HG02938 (cell line): ENCODE data around the gene LYPD8.
"Not testable (repeated sequence)": the region's sequence is repeated elsewhere in the genome, so short reads cannot be mapped to it uniquely, and the experiment has no call there.

Experiments used
- ATAC-seq: cut with Tn5 transposase; IDR thresholded peaks from one replicate; pipeline ENCODE4 v1.9.1; 2021; ENCODE audit warnings: mild to moderate bottlenecking, moderate library complexity; ENCODE audit not compliant: unreplicated experiment

Gene LYPD8, protein sequence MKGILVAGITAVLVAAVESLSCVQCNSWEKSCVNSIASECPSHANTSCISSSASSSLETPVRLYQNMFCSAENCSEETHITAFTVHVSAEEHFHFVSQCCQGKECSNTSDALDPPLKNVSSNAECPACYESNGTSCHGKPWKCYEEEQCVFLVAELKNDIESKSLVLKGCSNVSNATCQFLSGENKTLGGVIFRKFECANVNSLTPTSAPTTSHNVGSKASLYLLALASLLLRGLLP

DNA sequence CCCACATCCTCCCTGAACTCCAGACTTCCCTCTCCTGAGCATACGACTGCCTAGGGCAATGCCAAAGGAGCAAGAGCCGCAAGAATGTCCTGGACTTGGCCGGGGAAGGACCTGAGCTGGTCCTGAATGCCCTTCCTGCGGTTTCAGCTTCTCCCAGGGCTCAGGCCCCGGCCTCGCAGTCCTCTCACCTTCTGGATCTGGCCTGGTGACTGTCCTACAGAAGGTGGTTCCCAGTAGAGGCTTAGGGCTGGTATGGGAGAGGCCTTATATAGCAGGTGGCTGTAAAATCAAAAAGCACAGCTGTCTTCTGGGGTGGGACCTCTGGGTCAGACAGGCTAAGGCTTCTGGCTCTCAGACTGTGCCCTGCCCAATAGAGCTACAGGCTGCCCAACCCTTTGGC, at the start of gene LYPD8:
Gene LYPD8 (minus strand): TSS at position 243 of the 400 bp plus-strand sequence. CDS start 4,678 bp downstream, outside the sequence.
- ATAC-seq, result no peak

DNA sequence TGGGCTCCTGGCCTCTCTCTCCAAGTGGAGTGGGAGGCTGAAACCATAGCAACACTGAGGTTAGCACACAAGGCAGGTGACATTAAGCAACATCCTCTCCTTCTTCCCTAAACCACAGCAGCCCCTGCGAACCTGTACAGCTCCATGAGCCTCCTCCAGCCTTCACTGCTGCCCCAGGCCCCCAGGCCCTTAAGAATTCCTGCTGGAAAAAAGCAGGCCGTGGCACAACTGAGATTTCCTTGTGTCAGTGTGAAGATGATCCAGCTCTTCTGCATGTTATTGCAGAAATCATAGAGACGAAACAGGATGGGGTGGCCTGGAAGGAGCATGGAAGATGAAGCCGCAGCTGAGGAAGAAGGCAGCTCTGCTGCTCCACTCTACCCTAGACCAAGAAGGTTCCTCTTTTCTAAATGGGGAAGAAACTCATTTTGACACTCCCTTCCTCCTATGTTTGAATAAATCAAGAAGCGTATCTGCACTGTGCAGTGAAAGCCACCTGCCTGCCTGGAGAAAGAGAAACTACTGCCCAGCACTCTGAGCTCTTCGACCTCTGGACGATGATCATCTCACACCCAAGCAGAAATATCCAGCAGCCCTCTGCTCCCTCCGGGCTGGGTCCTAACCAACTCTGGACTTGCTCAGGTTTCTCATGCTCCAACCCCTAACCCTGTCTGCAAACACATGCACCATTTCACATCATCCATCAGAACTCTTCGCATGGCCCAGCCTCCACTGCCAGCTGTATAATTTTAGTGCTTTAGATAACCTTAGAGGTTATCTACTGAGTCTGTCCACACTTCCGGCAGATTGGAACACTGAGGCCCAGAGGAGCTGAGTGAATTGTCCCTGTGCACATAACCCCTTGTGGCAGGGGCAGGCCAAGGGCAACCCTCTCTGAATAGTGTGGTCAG, 49.5 kb upstream of the LYPD8 start:
- ATAC-seq, result peak; percentile 87

DNA sequence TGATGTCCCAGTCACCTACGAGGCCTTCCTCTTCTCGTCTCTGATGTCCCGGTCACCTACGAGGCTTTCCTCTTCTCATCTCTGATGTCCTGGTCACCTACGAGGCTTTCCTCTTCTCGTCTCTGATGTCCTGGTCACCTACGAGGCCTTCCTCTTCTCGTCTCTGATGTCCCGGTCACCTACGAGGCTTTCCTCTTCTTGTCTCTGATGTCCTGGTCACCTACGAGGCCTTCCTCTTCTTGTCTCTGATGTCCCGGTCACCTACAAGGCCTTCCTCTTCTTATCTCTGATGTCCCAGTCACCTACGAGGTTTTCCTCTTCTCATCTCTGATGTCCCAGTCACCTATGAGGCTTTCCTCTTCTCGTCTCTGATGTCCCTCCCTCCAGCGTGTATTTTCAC, 47.9 kb upstream of the LYPD8 start:
- ATAC-seq, result not testable (repeated sequence)

DNA sequence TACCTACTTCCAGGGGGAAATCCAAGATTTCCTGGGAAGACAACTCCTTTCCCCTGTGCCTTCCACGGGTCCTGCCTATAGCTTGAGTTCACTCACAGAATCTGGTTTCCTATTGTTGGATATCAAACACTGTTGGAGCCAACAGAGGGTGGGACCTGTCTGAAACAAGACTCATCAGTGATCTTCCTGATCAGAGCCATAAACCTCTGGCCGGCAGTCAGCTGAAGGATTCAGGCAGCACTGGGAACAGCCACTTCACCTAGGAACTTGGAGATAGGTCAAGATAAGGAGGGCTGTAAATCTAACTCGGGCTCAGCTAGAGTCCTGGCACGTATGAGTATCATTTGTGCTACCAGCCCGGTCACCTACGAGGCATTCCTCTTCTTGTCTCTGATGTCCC, 46.9 kb upstream of the LYPD8 start:
- ATAC-seq, result no peak

DNA sequence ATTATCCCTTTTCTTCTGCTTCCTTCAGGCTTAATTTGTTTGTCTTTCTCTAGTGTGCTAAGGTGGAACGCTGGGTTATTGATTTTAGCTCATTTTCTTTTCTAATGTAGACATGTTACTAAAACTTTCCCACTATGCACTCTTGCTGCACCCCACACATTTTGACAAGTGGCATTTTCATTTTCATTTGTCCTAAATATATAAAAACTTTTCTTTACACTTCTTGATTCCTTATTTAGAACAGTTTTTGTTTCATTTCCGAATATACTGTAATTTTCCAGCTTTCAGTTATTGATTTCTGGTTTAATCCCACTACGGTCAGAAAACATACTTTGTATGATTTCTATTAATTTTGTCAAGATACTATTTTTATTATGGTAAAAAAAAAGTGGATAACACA, 44.9 kb upstream of the LYPD8 start:
- no peak for ATAC-seq

DNA sequence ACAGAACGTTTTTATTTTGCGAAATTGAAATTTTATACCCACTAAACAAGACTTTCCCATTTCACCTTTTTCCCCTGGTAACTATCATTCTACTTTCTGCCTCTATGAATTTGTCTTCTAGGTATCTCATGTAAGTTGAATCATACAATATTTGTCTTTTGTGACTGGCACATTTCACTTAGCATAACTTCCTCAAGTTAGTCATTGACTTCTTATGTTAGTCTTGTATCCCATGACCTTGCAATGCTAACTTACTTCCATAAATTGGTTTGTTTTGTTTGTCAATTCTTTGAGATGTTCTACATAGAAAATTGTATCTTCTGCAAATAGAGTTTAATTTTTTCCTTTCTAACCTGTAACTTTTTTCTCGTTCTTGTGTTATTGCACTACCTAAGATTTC, 43.2 kb upstream of the LYPD8 start:
- ATAC-seq, result no peak

DNA sequence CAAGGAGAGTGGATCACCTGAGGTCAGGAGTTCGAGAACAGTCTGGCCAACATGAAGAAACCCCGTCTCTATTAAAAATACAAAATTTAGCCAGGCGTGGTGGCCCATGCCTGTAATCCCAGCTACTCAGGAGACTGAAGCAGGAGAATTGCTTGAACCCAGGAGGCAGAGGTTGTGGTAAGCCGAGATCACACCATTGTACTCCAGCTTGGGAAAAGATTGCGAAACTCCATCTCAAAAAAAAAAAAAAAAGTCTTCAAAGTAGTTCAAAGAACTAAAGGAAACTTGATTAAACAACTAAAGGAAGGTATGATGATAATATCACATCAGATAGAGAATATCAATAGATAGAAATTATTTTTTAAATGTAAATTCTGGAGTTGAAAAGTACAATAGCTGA, 39.1 kb upstream of the LYPD8 start:
- not testable (repeated sequence) for ATAC-seq

DNA sequence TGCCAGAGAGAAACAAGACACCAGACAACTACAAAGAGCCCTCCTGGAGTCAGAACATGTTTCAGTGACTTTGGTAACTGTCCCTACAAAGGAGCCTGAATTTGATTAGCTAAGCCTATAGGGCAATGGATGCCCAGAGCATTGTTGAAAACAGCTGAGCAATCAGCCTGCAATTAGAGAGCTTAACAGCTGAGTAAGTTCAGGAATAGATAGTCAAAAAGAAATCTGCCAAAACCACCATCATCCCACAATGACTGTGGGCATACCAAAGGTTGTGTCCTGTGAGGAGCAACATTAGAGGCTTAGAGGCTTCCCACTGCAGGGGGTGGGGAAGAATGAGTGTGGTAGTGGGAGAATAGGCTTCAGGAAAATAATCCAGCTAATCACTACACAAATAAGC, 38.0 kb upstream of the LYPD8 start:
- ATAC-seq, result peak; percentile 88

DNA sequence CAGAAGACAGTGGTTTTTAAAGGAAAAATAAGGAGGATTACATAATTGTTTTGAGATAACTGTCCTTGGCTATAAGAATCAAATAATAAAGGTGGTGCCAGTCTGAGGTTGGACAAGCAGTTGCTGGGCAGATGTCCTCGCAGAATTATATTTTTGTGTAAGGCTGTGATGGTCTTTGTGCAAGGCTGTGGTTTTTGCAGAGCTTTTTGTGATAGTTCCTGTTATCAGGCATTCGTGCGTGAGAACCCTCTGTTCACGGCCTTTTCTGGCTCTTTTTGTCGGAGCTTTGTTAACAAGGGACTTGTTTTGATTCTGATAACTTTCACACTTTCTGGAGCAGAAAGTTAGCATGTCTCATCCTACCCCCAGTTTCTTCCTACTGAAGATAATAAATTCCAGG, 36.8 kb upstream of the LYPD8 start:
- ATAC-seq, result peak; percentile 50

DNA sequence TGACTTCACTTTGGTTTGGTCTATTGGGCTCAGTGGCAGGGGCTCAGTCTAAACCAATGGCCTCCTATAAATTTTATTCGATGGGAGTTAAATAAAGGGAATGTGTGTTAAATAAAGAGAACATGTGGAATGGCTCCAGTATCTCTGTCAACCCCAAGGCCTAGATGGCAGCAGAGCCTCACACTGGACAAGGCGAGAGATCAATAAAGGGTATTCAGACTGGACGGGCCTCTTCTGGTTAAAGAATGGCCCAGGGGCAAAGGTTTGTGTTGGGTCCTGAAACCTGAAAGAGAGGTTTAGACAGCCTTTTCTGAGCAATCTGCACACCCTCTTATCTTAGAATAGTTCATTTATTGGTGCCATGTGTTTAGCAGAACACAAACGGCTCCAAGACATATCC, 35.5 kb upstream of the LYPD8 start:
- ATAC-seq, result no peak

DNA sequence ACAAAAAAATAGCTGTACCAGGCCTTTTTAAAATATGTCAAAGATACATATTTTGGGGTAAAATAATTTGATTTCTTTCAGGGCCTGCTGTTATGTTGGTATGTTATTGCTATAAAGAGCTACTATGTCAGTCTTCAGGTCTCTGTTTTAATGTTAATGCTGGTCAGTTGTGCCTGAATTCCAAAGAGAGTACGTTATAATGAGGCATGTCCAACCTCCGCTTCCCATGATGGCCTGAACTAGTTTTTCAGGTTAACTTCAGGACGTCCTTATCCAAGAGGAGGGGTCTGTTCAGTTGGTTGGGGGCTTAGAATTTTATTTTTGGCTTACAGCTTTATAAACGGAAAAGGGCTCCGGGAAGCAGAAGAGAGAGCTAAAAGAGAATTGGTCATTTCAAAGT, 34.9 kb upstream of the LYPD8 start:
- no peak for ATAC-seq

DNA sequence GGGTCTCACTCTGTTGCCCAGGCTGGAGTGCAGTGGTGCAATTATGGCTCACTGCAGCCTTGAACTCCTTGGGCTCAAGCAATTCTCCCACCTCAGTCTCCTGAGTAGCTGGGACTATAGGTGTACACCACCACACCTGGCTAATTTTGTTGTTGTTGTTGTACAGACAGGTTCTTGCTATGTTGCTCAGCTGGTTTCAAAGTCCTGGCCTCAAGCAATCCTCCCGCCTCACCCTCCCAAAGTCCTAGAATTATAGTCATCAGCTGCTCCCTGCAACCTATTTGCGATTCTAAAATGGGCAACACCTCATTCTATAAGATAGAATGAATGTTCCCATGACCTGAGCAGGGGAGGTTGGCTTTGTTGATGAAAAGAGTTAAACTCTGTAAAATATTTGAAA, 33.8 kb upstream of the LYPD8 start:
- ATAC-seq, result not testable (repeated sequence)

DNA sequence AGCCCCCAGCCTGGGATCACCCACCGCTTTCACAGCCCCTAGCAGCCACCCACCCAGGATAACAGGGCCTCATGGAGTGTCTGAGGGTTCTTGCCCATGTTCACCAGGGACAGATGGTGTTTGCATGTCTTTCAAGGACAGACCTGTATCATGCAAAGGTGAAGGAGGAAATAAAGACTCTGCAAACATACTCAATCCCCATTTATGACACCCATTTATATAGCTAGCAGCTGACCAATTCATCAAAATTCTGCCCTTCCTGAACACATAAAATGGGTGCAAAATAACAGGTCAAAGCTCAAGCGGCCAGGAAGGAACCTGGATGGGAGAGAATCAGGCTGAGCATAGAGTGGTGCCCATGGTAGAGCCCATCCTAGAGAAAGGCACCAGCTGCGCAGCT, 32.8 kb upstream of the LYPD8 start:
- ATAC-seq, result no peak

DNA sequence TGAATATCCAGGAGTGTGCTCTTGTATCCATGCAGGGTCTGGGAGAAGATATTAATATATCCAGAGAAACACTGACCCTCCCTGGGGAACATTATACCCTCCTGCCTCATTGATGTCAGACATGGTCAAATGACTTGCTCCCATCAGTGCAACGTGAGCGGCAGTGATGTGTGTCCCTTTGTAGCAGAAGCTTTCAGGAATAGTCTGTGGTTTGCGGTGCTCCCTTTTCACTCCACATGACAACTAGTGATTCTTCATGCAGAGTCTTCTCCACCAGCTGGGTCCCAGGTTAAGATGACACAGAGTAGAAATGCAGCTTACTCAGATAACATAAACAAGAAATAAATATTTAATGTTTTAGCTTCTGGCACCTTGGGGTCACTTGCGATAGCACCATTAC, 31.9 kb upstream of the LYPD8 start:
- ATAC-seq, result no peak

DNA sequence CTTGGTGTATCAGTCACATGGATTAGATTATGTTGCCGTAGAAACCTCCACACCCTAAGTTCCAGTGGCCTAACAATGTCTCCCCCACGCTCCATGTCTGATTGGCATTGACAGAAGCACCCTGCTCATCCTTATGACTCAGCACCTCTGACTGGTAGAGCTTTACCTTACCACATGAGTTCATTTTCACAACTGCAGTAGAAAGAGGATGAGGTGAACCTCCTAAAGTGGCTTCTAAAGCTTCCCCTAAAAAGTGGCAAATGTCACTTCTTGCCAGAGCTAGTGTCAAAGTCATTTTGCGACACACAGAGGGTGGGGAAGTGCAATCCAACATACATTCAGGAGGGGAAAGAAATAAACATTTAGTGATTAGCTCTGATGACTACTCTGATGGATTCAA, 30.6 kb upstream of the LYPD8 start:
- peak; percentile 66 for ATAC-seq

DNA sequence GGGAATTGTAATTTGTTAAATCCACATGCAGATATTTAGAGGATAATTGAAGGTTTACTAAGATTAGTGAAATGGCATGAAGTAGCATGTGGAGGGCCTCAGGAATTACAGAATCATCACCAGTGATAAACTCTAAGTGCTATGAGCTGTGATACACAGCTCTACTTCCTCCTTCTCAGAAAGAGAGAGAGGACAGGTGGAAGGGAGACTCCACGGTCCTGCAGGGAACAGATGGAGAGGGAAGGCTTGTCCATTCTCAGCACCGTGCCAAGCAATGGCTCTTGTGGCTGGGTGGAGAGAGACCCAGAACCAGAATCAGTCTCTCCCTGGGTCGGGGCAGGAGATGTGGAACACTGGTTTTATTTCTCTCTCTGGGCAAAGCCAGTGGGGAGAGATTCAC, 27.8 kb upstream of the LYPD8 start:
- no peak for ATAC-seq

DNA sequence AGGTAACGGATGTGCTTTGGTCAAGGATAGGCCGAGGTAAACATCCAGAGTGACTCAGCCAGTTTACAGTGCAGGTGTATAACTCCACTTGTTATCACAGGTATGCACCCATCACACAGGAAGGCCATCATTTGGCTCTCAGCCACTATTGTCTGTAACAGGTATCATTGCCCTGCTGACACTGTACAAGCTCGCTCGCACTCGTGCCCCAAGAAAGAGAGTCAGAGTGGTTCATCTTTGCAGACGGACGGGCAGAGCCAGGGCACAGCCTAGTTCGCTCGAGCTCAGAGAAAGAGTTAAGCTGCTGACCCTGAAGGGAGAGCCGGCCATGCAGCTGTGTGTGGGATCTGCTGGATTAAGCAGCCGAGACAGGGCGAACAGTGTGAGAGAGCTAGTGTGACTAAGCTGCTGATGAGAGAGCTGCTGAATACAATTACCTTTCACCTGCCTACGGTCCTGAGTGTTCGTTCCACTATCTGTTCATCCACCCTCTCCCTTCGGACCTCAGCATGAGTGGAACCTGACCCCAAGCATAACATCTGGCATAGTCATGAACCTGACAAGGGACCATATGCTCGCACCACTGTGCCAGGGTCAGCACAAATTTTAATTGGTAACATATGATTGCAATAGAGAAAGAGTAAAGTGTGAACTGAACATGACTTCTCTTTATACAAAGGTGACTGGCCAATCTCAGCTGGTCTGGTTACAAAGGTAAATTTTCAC, 27.0 kb upstream of the LYPD8 start:
- no peak for ATAC-seq

DNA sequence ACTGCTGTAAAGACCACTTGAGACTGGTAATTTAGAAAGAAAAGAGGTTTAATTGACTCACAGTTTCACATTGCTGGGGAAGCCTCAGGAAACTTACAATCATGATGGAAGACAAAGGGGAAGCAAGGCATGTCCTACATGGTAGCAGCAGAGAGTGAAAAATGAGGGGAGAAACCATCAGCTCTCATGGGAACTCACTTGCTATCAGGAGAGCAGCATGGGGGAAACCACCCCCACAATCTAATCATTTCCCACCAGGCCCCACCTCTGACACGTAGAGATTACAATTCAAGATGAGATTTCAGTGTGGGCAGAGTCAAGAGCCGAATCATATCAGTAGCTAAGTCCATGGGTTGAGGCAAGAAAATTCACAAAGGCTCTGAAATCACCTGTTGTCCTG, 23.8 kb upstream of the LYPD8 start:
- ATAC-seq, result no peak

DNA sequence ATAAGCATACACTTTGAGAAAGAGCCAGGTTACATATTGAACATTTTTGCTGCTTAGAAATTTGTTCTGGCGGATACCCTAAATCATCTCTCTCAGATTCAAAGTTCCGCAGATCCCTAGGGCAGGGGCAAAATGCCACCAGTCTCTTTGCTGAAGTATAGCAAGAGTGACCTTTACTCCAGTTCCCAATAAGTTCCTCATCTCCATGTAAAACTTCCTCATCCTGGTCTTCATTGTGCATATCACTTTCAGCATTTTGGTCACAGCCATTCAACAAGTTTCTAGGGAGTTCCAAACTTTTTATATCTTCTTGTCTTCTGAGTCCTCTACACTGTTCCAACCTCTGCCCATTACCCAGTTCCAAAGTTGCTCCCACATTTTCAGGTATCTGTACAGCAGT, 23.3 kb upstream of the LYPD8 start:
- no peak for ATAC-seq

DNA sequence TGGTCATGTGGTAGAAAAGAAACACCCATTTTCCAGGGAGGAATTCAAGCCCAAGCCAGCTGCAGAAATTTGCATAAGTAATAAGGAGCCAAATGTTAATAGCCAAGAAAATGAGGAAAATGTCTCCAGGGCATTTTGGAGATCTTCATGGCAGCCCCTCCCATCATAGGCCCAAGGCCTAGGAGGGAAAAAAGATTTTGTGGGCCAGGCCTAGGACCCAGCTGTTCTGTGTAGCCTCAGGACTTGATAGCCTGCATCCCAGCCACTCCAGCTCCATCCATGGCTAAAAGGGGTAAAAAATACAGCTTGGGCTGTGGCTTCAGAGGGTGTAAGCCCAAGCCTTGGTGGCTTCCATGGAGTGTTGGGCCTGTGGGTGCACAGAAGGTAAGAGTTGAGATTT, 21.4 kb upstream of the LYPD8 start:
- no peak for ATAC-seq

DNA sequence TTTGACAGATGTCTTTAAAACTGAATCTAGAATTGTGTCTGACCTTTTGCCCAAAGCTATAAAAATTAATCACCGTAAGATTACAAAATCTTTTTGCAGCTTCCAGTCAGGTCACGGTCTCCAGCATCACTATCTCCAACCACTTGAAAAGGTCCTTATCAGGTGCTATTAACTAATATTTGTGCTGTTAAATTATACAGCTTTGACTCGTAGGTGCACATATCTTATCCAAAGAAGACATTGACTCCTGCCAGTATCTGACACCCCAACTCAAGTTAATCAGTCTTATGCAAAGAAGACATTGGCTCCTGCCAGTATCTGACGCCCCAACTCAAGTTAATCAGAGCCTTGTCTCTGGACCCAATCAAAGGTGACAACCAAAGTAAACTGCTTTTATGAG, 19.9 kb upstream of the LYPD8 start:
- ATAC-seq, result no peak

DNA sequence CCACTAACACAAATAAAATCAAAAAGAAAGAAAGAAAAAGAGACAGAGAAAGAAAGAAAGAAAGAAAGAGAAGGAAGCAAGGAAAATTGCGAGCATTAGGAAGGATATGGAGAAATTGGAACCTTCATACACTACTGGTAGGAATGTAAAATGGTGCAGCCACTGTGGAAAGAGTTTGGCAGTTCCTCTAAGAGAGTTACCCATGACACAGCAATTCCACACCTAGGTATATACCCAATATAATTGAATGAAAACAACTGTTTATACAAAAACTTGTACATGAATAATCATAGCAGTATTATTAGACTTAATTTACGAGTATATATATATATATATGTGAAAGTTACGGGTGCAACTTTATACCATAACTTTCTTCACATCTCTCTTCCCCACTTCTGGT, 4.1 kb upstream of the LYPD8 start:
- ATAC-seq, result no peak
